ENCODE data around the gene LGMN.
"Not testable (repeated sequence)": the region's sequence is repeated elsewhere in the genome, so short reads cannot be mapped to it uniquely, and the experiment has no call there.

The LGMN gene

DNA sequence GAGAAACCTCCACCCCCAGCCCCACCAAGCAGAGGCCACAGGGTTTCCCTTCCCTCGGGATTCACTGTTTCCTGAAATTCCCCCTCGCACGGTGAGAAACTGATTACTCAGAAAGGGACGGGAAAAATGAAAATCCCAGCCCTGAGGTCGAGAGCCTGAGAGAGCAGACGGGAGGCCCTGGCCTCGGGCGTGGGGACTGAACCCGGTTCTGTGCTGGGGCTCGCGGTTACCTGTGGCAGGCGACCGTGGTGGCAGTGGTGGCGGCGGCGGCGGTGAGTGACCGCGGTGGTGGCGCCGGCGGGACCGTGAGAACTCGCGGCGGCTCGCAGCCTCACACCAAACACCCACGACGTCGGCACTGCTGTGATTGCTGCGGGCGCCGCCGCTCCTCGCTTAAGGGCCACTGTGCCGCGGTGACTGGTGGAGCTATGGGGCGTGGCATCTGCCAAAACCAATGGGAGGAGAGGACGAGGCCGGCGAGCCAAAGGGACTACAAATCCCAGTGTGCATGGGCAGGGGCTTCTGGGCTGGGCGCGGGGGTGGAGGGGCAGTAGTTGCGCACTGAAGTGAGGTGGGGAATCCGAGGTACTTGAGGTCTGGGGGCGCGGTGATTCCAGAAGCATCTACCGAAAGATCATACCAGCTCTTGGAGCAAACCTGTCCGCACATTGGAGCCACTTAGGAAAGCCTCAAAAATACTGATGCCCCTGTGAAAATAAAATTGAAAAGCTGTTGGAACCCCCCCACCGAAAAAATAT, at the start of gene LGMN:
Gene LGMN (minus strand): TSS at position 369 of the 758 bp plus-strand sequence. CDS start 15,841 bp downstream, outside the sequence.
- DNase-seq = peak; percentile 97

DNA sequence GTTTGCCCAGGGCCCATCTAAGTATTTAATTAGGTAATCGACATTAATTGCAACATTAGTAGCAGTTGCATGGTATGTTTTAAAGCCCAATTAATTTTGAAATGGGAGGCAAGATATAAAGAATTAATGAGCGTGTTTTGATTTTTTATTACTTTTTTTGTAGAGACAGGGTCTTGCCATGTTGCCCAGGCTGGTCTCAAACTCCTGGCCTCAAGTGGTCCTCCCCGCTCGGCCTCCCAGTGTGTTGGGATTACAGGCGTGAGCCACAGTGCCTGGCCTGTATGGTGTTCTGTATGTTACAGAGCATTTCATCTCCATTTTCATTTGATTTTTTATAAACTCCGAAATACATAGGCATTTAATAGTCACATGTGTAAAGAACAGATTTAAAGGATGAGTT, 46.5 kb upstream of the LGMN start:
- DNase-seq = no peak

DNA sequence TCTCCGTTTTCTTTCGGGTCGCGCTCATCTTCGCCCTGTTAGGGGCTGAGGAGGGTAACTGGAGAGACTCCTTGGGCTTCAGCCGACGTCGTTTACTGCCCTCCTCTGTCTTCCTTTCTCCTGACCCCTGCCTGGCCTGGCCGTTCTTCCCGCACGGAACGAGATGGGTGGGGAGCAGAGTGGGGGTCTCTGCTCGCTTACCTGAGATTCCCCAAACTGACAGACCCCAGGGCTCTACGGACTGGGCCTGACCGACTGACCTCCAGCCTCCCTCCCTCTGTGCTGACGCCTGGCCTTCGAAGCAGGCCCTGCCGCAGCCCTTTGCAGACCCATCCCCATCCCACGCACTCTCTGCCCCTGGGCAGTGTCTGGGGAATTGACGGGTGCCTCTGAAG, 46.1 kb upstream of the LGMN start:
- DNase-seq = no peak

DNA sequence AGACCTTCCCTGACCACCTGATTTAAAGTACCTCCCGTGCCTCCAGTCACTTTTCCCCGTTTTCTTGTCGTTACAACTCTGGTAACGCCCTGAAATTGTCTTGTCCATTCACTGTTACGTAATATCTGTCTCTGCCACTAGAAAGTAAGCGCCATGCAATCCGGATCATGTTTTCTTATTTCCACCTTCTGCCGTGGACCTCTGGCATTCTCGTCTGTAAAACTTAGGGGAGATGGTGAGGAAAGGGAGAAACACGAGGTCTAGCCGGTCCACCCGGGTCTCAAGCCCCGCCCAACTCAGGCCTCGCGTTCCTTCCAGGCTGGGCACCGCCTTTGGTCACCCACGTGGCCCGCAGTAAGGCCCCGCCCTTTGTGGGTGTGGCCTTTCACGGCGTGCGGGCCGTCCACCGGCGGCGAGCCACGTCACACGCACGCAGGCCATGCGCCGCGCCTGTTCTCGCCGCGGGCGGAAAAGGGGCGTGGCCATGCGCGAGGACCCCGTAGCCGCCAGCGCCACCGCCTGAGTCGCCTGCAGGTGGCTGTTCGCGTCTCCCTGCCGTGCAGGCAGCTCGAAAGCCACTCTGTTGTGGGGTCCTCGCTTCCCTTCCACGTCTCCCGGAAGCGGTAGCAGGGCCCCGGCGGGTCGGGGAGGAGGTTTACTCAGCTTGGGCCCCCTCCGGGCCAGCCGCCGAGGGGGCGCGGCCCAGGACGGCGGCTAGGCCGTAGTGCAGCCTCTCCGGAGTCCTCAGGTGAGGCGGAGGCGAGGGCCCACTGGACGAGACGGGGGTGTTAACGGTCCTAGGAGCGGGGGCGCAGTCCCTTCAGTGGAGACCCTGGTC, 45.5 kb upstream of the LGMN start, which contains the start of gene GOLGA5:
Gene GOLGA5 (plus strand): TSS at position 597 of the 838 bp plus-strand sequence. CDS start 3,133 bp downstream, outside the sequence.
- peak; percentile 99 for DNase-seq

DNA sequence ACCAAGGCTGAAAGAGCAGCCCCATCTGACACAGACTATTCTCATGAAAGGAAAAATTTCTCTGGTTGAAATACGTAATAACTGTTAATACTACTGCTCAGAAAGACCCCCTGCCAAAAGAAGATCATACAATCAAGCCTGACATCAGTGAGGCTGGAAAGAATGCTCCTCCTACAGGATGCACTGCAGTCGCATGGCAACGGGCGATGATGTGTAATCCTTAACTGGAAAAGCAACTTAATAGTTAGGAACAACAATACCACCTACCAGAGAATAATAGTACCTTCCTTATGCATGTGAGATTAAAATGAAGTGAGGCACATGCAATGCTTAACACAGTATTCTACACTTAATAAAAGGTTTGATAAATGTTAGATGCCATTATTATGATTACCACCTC, 44.5 kb upstream of the LGMN start:
- DNase-seq = no peak

DNA sequence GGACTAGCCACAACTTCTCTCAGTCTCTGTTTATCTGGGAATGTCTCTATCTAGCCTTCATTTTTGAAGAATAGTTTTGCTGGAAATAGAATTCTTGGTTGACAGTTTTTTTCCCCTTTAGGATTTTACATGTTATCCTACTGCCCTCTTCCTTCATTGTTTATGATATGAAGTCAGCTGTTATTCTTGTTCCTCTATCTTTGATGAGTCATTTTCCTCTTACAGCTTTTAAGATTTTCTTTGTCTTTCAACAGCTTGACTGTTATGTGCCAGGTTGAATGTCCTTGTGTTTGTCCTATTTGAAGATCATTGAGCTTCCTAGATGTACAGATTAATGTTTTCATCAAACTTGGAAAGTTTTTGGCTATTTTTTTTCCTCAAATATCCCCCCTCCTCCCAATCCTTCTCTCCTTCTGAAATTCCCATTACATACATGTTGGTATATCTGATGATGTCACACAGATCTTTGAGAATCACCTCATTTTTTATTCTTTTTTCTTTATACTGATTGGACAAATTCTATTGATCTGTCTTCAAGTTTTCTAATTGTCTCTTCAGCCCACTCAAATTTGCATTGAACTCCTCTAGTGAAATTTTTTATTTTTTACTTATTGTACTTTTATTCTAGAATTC, 41.1 kb upstream of the LGMN start:
- DNase-seq = peak; percentile 17

DNA sequence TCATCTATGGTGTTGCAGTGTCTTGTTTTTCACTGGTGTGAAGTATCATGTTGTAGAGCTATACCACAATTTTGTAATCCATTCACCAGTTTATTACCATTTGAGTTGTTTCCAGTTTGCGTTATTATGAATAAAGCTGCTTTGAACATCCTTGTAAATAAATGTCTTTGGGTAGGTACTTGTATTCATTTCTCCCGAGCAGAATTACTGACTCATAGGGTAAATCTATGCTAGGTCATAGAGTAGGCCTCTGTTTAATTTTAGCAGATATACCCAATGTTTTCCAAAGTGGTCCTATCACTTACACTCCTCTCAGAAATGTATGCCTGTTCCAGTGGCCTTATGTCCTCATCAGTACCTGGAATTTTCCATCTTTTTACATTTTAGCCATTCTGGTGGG, 39.1 kb upstream of the LGMN start:
- DNase-seq = no peak

DNA sequence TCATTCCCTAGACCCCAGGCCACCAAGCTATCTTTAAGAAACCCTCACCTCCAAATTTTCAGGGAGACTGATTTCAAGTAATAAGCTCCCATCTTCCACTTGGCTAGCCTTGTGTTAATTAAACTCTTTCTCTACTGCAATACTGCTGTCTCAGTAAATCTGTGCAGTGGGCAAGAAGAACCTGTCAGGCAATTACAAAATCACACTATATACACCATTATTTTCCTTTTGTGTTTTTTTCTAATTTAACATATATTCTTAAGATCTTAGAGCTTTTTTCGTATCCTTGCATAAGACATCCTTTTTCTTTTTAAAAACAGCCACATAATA, 38.0 kb upstream of the LGMN start:
- DNase-seq = no peak

DNA sequence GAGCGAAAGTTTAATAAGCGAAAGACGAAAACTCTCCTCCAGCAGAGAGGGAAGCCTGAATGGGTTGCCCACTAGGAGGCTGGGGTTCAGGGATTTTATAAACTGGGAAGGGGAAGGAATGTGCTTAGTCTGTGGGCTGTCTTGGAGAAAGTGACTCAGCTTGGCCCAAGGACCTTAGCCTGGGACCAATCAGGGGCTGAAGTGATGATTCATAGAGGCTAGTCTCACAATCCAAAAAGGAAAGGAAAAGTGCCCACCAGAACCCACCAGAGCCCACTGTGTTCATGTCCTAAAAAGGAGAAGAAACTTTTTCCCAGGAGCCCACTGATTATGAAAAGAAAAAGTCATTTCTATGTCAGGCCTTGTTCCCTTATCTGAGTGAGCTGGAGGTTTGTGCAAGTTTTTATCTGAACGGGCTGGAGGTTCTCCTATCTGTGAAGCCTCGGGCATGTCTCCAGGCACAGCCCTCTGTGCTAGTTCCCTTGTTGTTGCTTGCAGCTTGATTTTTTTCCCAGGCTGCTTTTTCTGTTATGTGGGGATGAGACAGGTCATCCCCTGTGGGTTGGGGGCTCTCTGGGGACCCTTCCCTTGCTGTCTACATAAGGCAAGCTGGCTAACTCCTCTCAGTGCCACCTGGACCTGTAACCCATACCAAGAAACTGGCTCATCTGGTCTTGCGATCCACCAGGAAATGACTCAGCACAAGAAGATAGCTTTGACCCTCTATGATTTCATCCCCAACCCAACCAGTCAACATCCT, 37.4 kb upstream of the LGMN start:
- no peak for DNase-seq

DNA sequence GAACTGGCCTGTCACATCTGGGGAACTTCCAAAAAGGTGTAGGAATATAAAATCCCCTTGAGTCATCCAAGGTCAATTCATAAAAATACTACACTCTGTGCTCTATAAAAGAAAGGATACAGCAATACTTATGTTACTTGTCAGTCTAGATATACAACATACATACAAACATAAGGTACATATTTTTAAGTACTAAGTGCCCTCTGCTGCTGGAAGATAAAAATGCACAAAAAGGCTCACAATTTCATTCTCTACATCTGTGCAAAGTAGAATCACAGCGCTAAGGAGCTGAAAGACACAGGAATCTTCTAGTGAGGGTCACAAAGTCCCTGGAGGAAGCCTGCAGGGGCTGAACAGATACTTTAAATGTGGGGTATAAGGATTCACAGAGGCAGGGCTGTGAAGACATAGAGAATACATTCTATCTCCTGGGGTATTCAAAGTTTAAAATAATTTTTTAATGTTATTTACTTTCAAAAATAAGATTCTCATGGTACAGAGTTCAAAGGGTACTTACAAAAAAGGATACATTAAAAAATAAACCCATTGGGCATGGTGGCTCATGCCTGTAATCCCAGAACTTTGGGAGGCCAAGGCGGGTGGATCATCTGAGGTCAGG, 35.5 kb upstream of the LGMN start:
- DNase-seq = peak; percentile 86

DNA sequence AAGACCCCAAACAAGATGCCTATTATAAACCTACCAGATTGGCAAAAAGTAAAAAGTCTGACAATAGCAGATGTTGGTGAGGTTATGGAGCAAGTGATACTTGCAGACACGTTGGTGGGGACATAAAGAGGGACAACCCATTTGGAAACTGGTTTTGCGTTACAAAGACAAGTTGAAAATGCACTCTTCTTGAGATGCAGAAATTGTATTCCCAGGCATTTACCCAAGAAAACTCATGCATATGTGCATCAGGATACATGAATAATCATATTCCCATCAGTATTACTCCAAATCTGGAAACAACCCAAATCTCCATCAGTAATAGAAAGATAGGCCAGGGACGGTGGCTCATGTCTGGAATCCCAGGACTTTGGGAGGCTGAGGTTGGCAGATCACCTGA, 32.9 kb upstream of the LGMN start:
- DNase-seq = no peak

DNA sequence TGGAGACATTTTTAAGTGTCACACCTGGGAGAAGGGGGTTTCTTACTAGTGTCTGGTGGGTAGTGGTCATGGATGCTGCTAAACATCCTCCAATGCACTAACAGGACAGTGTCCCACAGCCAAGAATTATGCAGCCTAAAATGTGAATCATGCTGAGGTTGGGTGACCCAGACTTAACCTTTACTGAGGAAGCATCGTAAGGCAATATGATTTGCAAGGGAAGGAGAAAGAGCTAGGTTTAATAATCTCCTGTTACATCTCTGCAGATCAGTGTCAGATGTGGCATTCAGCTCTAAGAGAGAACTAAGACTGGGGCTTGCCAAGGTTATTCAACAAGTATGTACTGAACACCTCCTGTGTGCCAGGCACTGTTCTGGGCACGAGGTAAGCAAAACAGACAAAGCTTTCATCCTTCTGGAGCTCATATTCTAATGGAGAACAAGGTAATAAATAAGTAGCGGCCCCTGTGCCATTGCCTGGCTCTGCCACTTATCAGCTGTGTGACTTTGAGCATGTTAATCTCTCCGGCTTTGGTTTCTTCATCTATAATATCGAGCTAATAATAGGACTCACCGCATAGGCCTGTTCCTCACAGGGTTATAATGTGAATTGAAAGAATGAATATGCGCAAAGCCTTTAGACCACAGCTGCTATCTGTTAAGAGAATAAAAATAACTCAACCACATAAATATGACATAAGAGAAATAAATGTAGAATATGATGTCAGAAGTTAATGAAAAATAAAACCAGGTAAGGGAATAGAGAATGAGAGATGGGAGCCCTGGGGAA, 32.2 kb upstream of the LGMN start:
- DNase-seq = no peak

DNA sequence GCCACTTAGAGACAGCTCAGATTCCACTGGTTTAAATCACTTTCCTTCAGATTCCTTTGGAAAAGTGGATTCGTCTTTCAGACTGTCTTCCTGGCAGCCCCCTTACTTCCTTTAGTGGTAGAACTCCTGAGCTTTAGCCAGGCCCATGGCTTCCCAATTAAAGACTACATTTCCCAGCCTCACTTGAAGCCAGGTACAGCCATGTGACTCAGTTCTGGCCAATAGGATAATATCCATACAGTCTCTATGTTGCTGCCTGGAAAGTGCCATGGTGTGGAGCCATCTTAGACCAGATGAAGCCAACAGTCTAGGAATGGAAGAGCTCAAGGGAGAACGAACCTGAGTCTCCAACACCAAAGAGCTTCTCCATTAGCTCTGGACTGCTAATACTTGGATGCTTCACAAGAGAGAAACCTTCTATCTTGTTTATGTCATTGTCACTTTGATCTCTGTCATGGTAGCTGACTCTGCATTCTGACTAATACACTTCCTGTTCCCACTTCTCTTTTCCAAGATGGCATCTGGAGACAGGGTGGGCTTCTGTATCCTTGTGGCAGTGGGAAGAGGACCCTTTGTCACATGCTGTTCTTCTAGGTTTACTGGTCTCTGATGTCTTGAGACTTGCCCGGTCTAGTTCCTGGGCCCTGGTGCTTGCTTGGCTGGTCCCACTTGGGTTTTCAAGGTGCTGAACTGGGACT, 30.6 kb upstream of the LGMN start:
- DNase-seq = peak; percentile 69

DNA sequence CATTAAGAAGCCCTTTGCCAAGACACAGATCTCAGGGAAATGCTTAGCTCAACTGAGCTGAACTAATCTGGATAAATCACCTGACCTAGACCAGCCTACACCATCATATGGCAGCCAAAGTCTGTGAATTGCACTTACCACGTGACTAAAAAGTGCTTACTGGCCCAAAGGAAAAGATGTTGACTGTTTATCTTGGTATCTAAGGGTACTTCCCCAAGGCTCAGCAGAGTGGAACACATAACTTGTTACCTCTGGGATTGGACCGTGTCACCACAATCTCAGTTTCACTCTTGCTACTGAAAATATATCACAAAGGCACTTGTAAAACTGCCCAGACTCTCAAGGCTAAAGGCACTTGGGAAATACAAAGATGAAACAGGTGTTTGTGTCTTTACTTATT, 26.9 kb upstream of the LGMN start:
- not testable (repeated sequence) for DNase-seq

DNA sequence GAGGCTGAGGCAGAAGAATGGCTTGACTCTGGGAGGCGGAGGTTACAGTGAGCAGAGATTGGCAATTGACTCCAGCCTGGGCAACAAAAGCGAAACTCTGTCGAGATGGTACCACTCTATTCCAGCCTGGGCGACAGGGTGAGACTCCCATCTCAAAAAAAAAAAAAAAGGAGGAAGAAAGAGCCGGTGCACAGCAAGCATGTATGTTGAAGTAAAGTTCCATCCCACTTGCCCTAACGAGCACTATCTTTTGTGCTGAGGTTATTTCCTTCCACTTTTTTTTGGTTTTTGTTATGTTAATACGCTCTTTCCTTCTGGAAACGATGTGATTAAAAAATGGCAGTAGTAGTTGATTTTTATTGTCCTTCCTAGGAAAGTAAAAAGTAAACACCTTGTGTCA, 26.1 kb upstream of the LGMN start:
- DNase-seq = no peak

DNA sequence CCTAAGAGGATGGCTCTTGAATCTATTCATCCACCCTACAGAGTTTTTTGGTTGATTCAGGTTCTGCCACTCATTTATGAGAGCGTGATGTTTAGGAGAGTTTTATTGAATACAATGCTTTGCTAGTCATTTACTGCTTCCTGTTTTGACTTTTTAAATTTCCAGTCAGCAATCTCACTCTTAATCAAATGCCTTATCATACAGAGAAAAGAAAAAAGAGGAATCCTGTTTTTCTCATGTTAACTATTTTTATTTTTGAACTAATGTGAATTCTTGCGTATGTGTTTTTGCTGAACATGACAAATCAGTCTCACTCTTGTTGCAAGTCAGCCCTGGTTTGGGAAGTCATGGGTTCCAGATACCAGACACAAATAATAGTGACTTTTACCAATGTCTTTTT, 22.1 kb upstream of the LGMN start:
- DNase-seq = no peak

DNA sequence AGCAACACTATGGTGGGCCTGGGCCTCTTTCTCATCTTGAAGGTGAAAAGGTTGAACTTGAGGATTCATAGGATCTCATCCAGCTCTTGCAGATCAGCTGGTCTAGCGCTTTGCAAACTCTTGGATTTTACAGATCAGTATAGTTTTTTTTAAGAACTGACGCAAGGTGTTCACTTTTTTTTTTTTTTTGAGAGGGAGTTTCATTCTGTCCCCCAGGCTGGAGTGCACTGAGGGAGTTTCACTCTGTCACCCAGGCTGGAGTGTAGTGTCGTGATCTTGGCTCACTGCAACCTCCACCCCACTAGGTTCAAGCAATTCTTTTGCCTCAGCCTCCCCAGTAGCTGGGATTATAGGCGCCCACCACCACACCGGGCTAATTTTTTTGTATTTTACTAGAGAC, 20.4 kb upstream of the LGMN start:
- no peak for DNase-seq

DNA sequence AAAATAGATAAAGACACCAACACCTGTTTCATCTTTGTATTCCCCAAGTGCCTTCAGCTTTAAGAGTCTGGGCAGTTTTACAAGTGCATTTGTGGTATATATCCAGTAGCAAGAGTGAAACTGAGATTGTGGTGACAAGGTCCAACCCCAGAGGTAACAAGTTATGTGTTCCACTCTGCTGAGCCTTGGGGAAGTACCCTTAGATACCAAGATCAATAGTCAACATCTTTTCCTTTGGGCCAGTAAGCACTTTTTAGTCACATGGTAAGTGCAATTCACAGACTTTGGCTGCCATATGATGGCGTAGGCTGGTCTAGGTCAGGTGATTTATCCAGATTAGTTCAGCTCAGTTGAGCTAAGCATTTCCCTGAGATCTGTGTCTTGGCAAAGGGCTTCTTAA, 19.8 kb upstream of the LGMN start:
- not testable (repeated sequence) for DNase-seq

DNA sequence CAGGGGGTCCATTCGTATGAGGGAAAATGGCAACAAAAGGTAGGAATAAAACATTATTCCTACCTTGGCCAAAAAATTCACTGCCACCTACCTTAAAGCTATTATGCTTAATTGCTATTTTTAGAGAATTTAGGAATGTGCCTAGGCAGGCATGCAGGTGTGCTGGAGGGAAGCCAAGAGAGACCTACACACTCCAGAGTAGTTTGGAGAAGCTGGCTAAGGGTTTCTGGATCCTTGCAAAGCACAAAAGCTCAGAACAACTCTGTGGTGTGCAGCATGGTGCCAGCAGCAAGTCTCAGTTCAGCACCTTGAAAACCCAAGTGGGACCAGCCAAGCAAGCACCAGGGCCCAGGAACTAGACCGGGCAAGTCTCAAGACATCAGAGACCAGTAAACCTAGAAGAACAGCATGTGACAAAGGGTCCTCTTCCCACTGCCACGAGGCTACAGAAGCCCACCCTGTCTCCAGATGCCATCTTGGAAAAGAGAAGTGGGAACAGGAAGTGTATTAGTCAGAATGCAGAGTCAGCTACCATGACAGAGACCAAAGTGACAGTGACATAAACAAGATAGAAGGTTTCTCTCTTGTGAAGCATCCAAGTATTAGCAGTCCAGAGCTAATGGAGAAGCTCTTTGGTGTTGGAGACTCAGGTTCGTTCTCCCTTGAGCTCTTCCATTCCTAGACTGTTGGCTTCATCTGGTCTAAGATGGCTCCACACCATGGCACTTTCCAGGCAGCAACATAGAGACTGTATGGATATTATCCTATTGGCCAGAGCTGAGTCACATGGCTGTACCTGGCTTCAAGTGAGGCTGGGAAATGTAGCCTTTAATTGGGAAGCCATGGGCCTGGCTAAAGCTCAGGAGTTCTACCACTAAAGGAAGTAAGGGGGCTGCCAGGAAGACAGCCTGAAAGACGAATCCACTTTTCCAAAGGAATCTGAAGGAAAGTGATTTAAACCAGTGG, 15.5 kb upstream of the LGMN start:
- not testable (repeated sequence) for DNase-seq

DNA sequence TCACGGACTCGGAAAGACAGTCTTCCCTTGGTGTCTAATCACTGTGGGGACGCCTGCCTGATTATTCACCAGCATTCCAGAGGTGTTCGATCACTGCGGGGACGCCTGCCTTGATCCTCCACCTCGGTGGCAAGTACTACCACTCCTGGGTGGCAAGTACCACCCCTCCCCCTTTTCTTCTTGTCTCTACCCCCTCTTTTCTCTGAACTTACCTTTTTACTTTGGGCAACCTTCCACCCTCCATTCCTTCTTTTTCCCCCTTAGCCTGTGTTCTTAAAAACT, 12.0 kb upstream of the LGMN start:
- DNase-seq = no peak

Data from NCI-H2171 treated with DMSO at 0.1 percent for 48 hours (cell line).